HEK293T (cell line): ENCODE measurements around the gene LSP1.

Experiments used
- CTCF ChIA-PET: fragments of 350-600 bp; formaldehyde crosslinking; extraction: SDS; loops from one replicate; lab custom pipeline; 2021; ENCODE audit warnings: antibody characterized with exemption, inconsistent platforms; lab: Yijun Ruan, JAX
- POLR2A ChIA-PET: fragments of 350-600 bp; formaldehyde crosslinking; extraction: SDS; loops from one replicate; lab custom pipeline; 2020; ENCODE audit warnings: antibody characterized with exemption, inconsistent platforms; lab: Yijun Ruan, JAX
- DNase-seq: peaks from one replicate; pipeline ENCODE4 v3.0.0; 2012; ENCODE audit warnings: mixed read lengths; ENCODE audit errors: extremely low spot score
- ARNT ChIP-seq: fragments of 450-650 bp; IDR thresholded peaks from 2 replicates; pipeline ENCODE4 v1.6.1; 2017; ENCODE audit warnings: mild to moderate bottlenecking
- BHLHE40 ChIP-seq: fragments of 450-650 bp; IDR thresholded peaks from 2 replicates; pipeline ENCODE4 v1.6.1; 2016; ENCODE audit warnings: mild to moderate bottlenecking, moderate library complexity, borderline replicate concordance
- CTBP1 ChIP-seq: fragments of 450-650 bp; IDR thresholded peaks from 2 replicates; pipeline ENCODE4 v1.6.1; 2016; ENCODE audit warnings: borderline replicate concordance
- ELF4 ChIP-seq: fragments of 450-650 bp; IDR thresholded peaks from 2 replicates; pipeline ENCODE4 v1.6.1; 2017; ENCODE audit warnings: antibody characterized with exemption
- FOXA1 ChIP-seq: fragments of 450-650 bp; IDR thresholded peaks from 2 replicates; pipeline ENCODE4 v1.6.1; 2016; ENCODE audit warnings: mild to moderate bottlenecking
- FOXK2 ChIP-seq: fragments of 450-650 bp; IDR thresholded peaks from 2 replicates; pipeline ENCODE4 v1.6.1; 2016; ENCODE audit warnings: mild to moderate bottlenecking
- FOXM1 ChIP-seq: fragments of 450-650 bp; IDR thresholded peaks from 2 replicates; pipeline ENCODE4 v1.6.1; 2017; ENCODE audit warnings: mild to moderate bottlenecking, borderline replicate concordance
- HDGF ChIP-seq: fragments of 450-650 bp; IDR thresholded peaks from 2 replicates; pipeline ENCODE4 v1.6.1; 2017; ENCODE audit warnings: antibody characterized with exemption, borderline replicate concordance
- L3MBTL2 ChIP-seq: fragments of 450-650 bp; conservative IDR thresholded peaks from 2 replicates; pipeline ENCODE4 v1.6.1; 2016; ENCODE audit warnings: mild to moderate bottlenecking
- LEF1 ChIP-seq: fragments of 450-650 bp; IDR thresholded peaks from 2 replicates; pipeline ENCODE4 v1.6.1; 2017; ENCODE audit warnings: mild to moderate bottlenecking, borderline replicate concordance
- NFRKB ChIP-seq: fragments of 450-650 bp; IDR thresholded peaks from 2 replicates; pipeline ENCODE4 v1.6.1; 2016; ENCODE audit warnings: mild to moderate bottlenecking, moderate library complexity
- SP1 ChIP-seq: fragments of 450-650 bp; IDR thresholded peaks from 2 replicates; pipeline ENCODE4 v1.6.1; 2017
- SUZ12 ChIP-seq: fragments of 450-650 bp; IDR thresholded peaks from 2 replicates; pipeline ENCODE4 v1.6.1; 2016; ENCODE audit warnings: mild to moderate bottlenecking
- TARDBP ChIP-seq: fragments of 450-650 bp; IDR thresholded peaks from 2 replicates; pipeline ENCODE4 v1.6.1; 2016
- ZNF384 ChIP-seq: fragments of 450-650 bp; IDR thresholded peaks from 2 replicates; pipeline ENCODE4 v1.6.1; 2016
- TF ChIP-seq, protein P1 (sequence below): fragments of 450-650 bp; IDR thresholded peaks from 2 replicates; pipeline ENCODE4 v1.6.1; 2016

LSP1 gene

GRCh38 chr11:1932105-1932480 is 79.2 kb downstream of the LSP1 start:
- POLR2A ChIA-PET: no interaction called here

GRCh38 chr11:1932681-1933080 is 79.8 kb downstream of the LSP1 start:
- POLR2A ChIA-PET: no interaction called here
- CTCF ChIA-PET: no interaction called here
- TF ChIP-seq CTBP1 (no peak), ARNT (no peak), TARDBP (no peak), ELF4 (no peak), BHLHE40 (no peak), HDGF (no peak), LEF1 (no peak), NFRKB (no peak), SUZ12 (no peak), SP1 (no peak), L3MBTL2 (no peak), ZNF384 (no peak)
- DNase-seq: no peak

More at GRCh38 chr11:1932105-1932480, 79.2 kb downstream of the LSP1 start:
- CTCF ChIA-PET: no interaction called here
- no peak for TF ChIP-seq CTBP1
- TF ChIP-seq SP1: no peak
- TF ChIP-seq FOXM1: no peak
- DNase-seq: no peak

DNA sequence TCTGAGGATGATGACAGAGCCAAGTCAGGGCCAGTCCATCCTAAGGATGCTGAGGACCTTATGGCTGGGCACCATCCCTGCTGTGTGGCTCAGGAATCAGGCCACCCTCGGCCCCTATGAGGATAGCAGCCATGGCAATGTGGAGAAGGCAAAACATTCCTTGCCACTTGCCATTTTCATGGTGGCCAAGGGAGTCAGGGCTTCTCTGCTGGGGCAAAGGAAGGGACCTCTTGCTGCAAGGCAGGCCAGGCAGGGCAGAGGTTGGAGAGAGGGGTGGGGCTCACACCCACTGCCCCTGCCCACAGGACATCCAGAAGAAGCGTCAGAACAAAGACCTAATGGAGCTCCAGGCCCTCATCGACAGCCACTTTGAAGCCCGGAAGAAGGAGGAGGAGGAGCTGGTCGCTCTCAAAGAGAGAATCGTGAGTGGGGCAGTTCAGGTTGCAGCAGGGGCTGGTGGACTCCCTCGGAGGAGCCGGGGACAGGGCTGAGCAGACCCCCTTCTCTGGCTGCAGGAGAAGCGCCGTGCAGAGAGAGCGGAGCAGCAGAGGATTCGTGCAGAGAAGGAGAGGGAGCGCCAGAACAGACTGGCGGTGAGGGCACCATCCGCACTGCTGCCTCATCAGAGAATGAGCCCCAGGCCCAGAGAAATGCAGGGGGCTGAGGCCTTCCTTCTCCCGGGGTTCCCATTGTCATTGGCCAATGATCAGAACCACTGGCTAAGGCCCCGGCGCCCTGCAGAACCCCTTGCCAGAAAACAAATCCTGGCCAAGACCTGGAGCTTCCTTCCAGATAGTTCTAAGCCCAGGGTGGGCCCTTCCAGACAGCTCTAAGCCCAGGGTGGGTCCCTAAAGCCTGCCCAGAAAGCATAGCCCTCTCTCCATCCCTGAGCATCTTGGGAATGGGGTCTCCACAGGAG is 80.8 kb downstream of the LSP1 start:
- TF ChIP-seq ARNT (no peak), CTBP1 (no peak), BHLHE40 (no peak), ZNF384 (no peak), FOXM1 (no peak), FOXA1 (no peak), HDGF (no peak), SP1 (no peak), ELF4 (no peak), LEF1 (no peak), SUZ12 (no peak), TARDBP (no peak), L3MBTL2 (no peak), FOXK2 (no peak), NFRKB (no peak)
- TF ChIP-seq, protein P1, sequence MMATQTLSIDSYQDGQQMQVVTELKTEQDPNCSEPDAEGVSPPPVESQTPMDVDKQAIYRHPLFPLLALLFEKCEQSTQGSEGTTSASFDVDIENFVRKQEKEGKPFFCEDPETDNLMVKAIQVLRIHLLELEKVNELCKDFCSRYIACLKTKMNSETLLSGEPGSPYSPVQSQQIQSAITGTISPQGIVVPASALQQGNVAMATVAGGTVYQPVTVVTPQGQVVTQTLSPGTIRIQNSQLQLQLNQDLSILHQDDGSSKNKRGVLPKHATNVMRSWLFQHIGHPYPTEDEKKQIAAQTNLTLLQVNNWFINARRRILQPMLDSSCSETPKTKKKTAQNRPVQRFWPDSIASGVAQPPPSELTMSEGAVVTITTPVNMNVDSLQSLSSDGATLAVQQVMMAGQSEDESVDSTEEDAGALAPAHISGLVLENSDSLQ: no peak
- CTCF ChIA-PET: no interaction called here
- DNase-seq: no peak
- POLR2A ChIA-PET: no interaction called here

GRCh38 chr11:1934335-1935155 is 81.7 kb downstream of the LSP1 start:
- CTCF ChIA-PET: interaction anchor here (1.0 kb wide), 1 partner anchor 51 kb away, joined by 3 read pairs; no protein-coding TSS in a partner anchor
- POLR2A ChIA-PET: no interaction called here
- TF ChIP-seq ZNF384 (no peak), FOXK2 (no peak), SP1 (no peak), BHLHE40 (no peak), ARNT (no peak), L3MBTL2 (no peak), SUZ12 (no peak), NFRKB (no peak)
- TF ChIP-seq, protein P1: no peak
- DNase-seq: no peak

- TF ChIP-seq FOXK2: no peak
- TF ChIP-seq CTBP1: no peak
- no peak for TF ChIP-seq SP1
- TF ChIP-seq L3MBTL2: no peak
- no peak for TF ChIP-seq SUZ12
- TF ChIP-seq NFRKB: no peak
- no peak for TF ChIP-seq LEF1
- no peak for TF ChIP-seq ELF4
- CTCF ChIA-PET: interaction anchor here (1.0 kb wide), 1 partner anchor 52 kb away, joined by 3 read pairs; no protein-coding TSS in a partner anchor
- no peak for DNase-seq
- POLR2A ChIA-PET: no interaction called here
Observed at GRCh38 chr11:1935156-1936071, 82.5 kb downstream of the LSP1 start.
